ENCODE results near the gene RNF25.

RNF25 gene

DNA sequence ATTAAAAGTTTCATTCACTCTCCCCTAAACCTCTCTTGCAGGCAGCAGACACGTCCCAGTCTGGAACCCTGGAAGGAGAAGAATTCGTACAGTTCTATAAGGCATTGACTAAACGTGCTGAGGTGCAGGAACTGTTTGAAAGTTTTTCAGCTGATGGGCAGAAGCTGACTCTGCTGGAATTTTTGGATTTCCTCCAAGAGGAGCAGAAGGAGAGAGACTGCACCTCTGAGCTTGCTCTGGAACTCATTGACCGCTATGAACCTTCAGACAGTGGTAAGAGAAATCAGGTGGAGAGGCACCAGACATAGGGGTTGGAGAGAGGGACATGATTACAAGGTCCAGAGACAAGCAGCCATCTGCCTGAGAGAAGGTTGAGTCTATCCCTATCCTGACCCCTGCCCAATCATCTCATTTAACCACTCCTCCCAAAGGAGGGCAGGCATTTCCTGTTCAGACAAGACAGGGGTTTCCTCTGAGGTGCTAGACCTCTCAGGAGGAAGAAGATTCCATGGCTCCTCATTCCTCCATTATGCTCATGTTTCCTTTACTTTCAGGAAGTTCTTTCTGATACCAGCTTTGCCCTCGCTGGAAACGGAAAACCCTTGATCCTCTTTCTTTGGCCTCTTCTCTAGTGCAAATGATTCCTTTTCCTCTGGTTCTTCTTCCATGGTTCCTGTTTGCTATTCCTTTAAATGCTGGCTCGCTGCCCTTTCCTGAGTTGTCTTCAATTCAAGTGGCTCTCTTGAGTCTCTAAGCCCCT lies 49.0 kb downstream of the RNF25 start:
- no peak for DNase-seq

DNA sequence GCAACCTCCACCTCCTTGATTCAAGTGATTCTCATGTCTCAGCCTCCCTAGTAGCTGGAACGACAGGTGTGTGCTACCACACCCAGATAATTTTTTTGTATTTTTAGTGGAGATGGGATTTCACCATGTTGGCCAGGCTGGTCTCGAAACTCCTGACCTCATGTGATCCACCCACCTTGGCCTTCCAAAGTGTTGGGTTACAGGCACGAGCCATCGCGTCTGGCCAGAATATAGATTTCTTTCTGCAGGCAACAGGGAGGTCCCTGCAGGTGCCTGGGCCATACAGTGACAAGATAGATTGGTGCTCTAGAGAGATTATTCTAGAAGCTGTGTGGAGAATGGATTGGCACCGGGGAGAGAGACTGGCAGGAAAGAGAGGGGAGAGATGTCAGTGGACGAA lies 50.8 kb downstream of the RNF25 start:
- DNase-seq = no peak

DNA sequence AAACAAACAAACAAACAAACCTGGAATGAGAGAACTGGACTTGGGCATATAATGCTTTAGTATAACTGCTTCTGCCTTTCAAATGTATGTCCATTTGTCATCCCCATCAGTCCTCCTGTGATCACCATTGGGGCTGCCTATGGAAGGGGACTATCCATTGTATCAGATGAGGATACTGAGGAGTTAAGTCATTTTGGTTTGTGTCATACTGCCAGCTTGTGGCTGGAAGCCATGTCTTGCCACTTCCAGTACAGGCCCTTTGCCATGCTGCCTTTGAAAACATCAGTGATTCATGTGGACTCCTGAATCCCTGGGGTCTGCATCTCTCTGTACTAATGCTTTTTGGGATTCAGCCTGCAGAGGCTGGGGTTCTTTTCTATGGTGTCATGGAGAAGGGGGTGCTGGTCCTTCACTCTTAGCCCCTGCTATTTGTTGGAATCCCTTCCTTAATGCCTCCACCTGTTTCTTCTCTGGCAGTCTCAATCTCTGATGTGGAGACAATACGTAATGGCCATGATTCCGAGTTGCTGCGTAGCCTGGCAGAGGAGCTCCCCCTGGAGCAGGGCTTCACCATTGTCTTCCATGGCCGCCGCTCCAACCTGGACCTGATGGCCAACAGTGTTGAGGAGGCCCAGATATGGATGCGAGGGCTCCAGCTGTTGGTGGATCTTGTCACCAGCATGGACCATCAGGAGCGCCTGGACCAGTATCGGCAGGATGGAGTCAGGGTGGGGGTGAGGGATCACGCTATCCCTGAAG lies 53.5 kb downstream of the RNF25 start:
- DNase-seq = peak; percentile 49

DNA sequence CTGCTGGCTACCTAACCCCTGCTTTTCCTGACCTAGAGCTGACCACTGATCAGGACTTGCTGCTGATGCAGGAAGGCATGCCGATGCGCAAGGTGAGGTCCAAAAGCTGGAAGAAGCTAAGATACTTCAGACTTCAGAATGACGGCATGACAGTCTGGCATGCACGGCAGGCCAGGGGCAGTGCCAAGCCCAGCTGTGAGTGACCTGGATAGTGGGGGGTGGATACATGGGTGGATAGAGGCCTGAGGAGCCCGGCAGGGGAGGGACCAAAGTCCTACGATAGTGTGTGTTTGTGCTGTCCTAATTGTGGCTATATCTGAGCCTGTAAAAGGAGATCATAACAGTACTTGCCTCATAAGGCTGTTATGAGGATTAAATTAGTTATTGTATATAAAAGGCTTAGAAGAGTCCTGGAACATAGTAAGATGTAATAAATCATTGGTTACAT lies 55.9 kb downstream of the RNF25 start:
- DNase-seq = no peak

Measured in NCI-H1694 (cell line).